HepG2 (cell line): Measurements from ENCODE around the gene ARL3. TPM values are rescaled to one million over a fixed set of nuclear protein-coding genes. Genes with fewer than 3 reads are reported as not detected.
A peak's percentile ranks its signal among the peaks of the same experiment; 100 is the strongest.

Experiments
- ASH2L ChIP-seq: fragments of 300-600, 200-600 bp; sonication (generic); IDR thresholded peaks from 2 replicates; pipeline ENCODE4 v1.7.0; 2017; ENCODE audit warnings: low read depth, mild to moderate bottlenecking, moderate library complexity, mixed read lengths, low read length; ENCODE audit not compliant: insufficient read length
- BHLHE40 ChIP-seq: IDR thresholded peaks from 2 replicates; pipeline ENCODE4 v1.6.1; 2011; ENCODE audit warnings: low read length, improper control_type of control experiment
- CBX1 ChIP-seq: IDR thresholded peaks from one replicate; pipeline ENCODE4 v1.6.1; 2016; ENCODE audit warnings: antibody characterized with exemption, low read depth
- DNMT1 ChIP-seq: sonication (generic); formaldehyde crosslinking; IDR thresholded peaks from 2 replicates; pipeline ENCODE4 v1.5.1; 2020; ENCODE audit warnings: mild to moderate bottlenecking, missing genetic modification reagents
- GPN1 ChIP-seq: sonication (generic); formaldehyde crosslinking; IDR thresholded peaks from 2 replicates; pipeline ENCODE4 v1.5.1; 2020; ENCODE audit warnings: missing genetic modification reagents, borderline replicate concordance
- ISL2 ChIP-seq: sonication (generic); formaldehyde crosslinking; IDR thresholded peaks from 2 replicates; pipeline ENCODE4 v1.5.0; 2020; ENCODE audit warnings: missing genetic modification reagents
- KLF9 ChIP-seq: IDR thresholded peaks from 2 replicates; pipeline ENCODE4 v1.6.1; 2016; ENCODE audit warnings: low read depth
- MTA3 ChIP-seq: sonication (generic); formaldehyde crosslinking; IDR thresholded peaks from 2 replicates; pipeline ENCODE4 v1.4.0; 2020; ENCODE audit warnings: missing genetic modification reagents
- PAF1 ChIP-seq: IDR thresholded peaks from 2 replicates; pipeline ENCODE4 v1.6.1; 2016; ENCODE audit warnings: missing genetic modification reagents, missing compliant biosample characterization
- RXRB ChIP-seq: IDR thresholded peaks from 2 replicates; pipeline ENCODE4 v1.6.1; 2016; ENCODE audit warnings: borderline replicate concordance, missing genetic modification reagents, missing compliant biosample characterization
- SMC3 ChIP-seq: IDR thresholded peaks from 2 replicates; pipeline ENCODE4 v1.6.1; 2011; ENCODE audit warnings: low read length, improper control_type of control experiment
- SOX5 ChIP-seq: IDR thresholded peaks from 2 replicates; pipeline ENCODE4 v1.6.1; 2016; ENCODE audit warnings: borderline replicate concordance
- SP140L ChIP-seq: sonication (generic); formaldehyde crosslinking; IDR thresholded peaks from 2 replicates; pipeline ENCODE4 v1.4.0; 2020; ENCODE audit warnings: missing genetic modification reagents, borderline replicate concordance
- USF2 ChIP-seq, 2 experiments: sonication (generic) in 1 of 2; formaldehyde crosslinking in 1 of 2; IDR thresholded peaks; 2 replicates each; pipeline versions ENCODE4 v1.5.1 to v1.6.1; 2011 to 2020; ENCODE audit warnings: borderline replicate concordance in 1 of 2, low read depth in 1 of 2, low read length in 1 of 2, mild to moderate bottlenecking in 1 of 2, missing genetic modification reagents in 1 of 2, moderate library complexity in 1 of 2
- ZFP36L1 ChIP-seq: sonication (generic); formaldehyde crosslinking; IDR thresholded peaks from 2 replicates; pipeline ENCODE4 v1.8.0; 2022; ENCODE audit warnings: mild to moderate bottlenecking, missing genetic modification reagents, moderate library complexity
- ZNF225 ChIP-seq: sonication (generic); formaldehyde crosslinking; IDR thresholded peaks from 2 replicates; pipeline ENCODE4 v1.4.0; 2020; ENCODE audit warnings: mild to moderate bottlenecking, missing genetic modification reagents
- ZNF232 ChIP-seq: sonication (generic); formaldehyde crosslinking; IDR thresholded peaks from 2 replicates; pipeline ENCODE4 v1.4.0; 2020; ENCODE audit warnings: missing genetic modification reagents, borderline replicate concordance
- ZNF256 ChIP-seq: sonication (generic); formaldehyde crosslinking; conservative IDR thresholded peaks from 2 replicates; pipeline ENCODE4 v1.4.0; 2020; ENCODE audit warnings: missing genetic modification reagents
- ZNF280D ChIP-seq: sonication (generic); formaldehyde crosslinking; IDR thresholded peaks from 2 replicates; pipeline ENCODE4 v1.5.1; 2020; ENCODE audit warnings: mild to moderate bottlenecking, missing genetic modification reagents
- ZNF33A ChIP-seq: sonication (generic); formaldehyde crosslinking; IDR thresholded peaks from 2 replicates; pipeline ENCODE4 v1.5.1; 2020; ENCODE audit warnings: missing genetic modification reagents, mild to moderate bottlenecking, moderate library complexity, borderline replicate concordance
- ZNF460 ChIP-seq: sonication (generic); formaldehyde crosslinking; IDR thresholded peaks from 2 replicates; pipeline ENCODE4 v1.5.1; 2020; ENCODE audit warnings: missing genetic modification reagents, mild to moderate bottlenecking, borderline replicate concordance
- ZNF550 ChIP-seq: sonication (generic); formaldehyde crosslinking; IDR thresholded peaks from 2 replicates; pipeline ENCODE4 v1.4.0; 2020; ENCODE audit warnings: mild to moderate bottlenecking, missing genetic modification reagents, borderline replicate concordance
- ZNF558 ChIP-seq: sonication (generic); formaldehyde crosslinking; IDR thresholded peaks from 2 replicates; pipeline ENCODE4 v1.9.0; 2022; ENCODE audit warnings: mild to moderate bottlenecking, missing genetic modification reagents, borderline replicate concordance
- ZNF564 ChIP-seq: sonication (generic); formaldehyde crosslinking; IDR thresholded peaks from 2 replicates; pipeline ENCODE4 v1.8.1; 2023; ENCODE audit warnings: mild to moderate bottlenecking, missing genetic modification reagents
- ZNF781 ChIP-seq: sonication (generic); formaldehyde crosslinking; IDR thresholded peaks from 2 replicates; pipeline ENCODE4 v1.5.1; 2020; ENCODE audit warnings: borderline replicate concordance, mild to moderate bottlenecking, missing genetic modification reagents; ENCODE audit errors: not compliant biosample characterization
- ZSCAN30 ChIP-seq: sonication (generic); formaldehyde crosslinking; IDR thresholded peaks from 2 replicates; pipeline ENCODE4 v1.5.0; 2020; ENCODE audit warnings: mild to moderate bottlenecking, missing genetic modification reagents
- polyA plus RNA-seq, 8 experiments: library from polyadenylated mRNA; depleted of rRNA in 3 of 8; stranded (reverse) in 7 of 8; unstranded in 1 of 8; fragments of >200 nt; fragmentation: Illumina TruSeq in 4 of 8; extraction: Trizol in 4 of 8; gene quantifications; 2 replicates each; pipeline versions ENCODE4 v1.2.1 to v1.2.3, GENCODE V29; 2011 to 2016; ENCODE audit warnings: low read depth in 4 of 8, missing spikeins in 1 of 8, mixed read lengths in 1 of 8; ENCODE audit not compliant: insufficient read depth in 1 of 8
- total RNA-seq, 5 experiments: library from RNA; depleted of rRNA; stranded (reverse); fragments of >200 nt; fragmentation: Illumina TruSeq; extraction: Trizol; gene quantifications; 2 replicates each; pipeline ENCODE4 v1.2.3, GENCODE V29; 2016; ENCODE audit warnings: low read depth in 1 of 5

ARL3 gene
- total and polyA plus RNA-seq, 2 of the 13 experiments (the other 11 are each of a cell fraction or from before 2014, with no cell fraction given), result 5.2 to 6.6 TPM

GRCh38 chr10:102678842-102679289 lies 35.3 kb downstream of the ARL3 start (continued):
- no peak for TF ChIP-seq ZNF460 (CRISPR knock-in tag)
- TF ChIP-seq KLF9, result no peak
- TF ChIP-seq ZNF564, result no peak
- no peak for TF ChIP-seq ZNF558 (CRISPR knock-in tag)
- no peak for TF ChIP-seq ZNF280D (CRISPR knock-in tag)
- TF ChIP-seq ZNF232 (CRISPR knock-in tag), result no peak
- TF ChIP-seq SP140L (CRISPR knock-in tag), result no peak
- peak; percentile 73; the same call in 1 of the 2 replicates for TF ChIP-seq ZNF225 (CRISPR knock-in tag)
- no peak for TF ChIP-seq ZNF256 (CRISPR knock-in tag)
- no peak for TF ChIP-seq ZNF33A (CRISPR knock-in tag)
- TF ChIP-seq SOX5 (CRISPR knock-in tag), result peak; percentile 16; the same call in 1 of the 2 replicates
- TF ChIP-seq GPN1 (CRISPR knock-in tag), result no peak
- no peak for TF ChIP-seq MTA3
- 0 out of 2 replicates have a peak, but pooled peaks have one; percentile 43 for TF ChIP-seq BHLHE40
- no peak for TF ChIP-seq ASH2L
- TF ChIP-seq USF2 (IDR thresholded peaks at IDR 0.05; ENCODE audit: low read depth, low read length), result peak; percentile 57
- TF ChIP-seq USF2 (CRISPR knock-in tag; IDR thresholded peaks at IDR 0.05; ENCODE audit: borderline replicate concordance), result peak; percentile 77; the same call in 1 of the 2 replicates
- peak; percentile 39; the same call in 1 of the 2 replicates for TF ChIP-seq RXRB (CRISPR knock-in tag)
- peak; percentile 36; the same call in 1 of the 2 replicates for TF ChIP-seq ISL2 (CRISPR knock-in tag)
- peak; percentile 23; the same call in 1 of the 2 replicates for TF ChIP-seq SMC3
- no peak for TF ChIP-seq ZSCAN30 (CRISPR knock-in tag)
- 0 out of 2 replicates have a peak, but pooled peaks have one; percentile 78 for TF ChIP-seq ZNF550
- no peak for TF ChIP-seq DNMT1
- no peak for TF ChIP-seq ZFP36L1
- TF ChIP-seq CBX1, result peak; percentile 30
- no peak for TF ChIP-seq PAF1 (CRISPR knock-in tag)
- TF ChIP-seq ZNF781 (CRISPR knock-in tag), result no peak
